ENCODE measurements around the gene GCSAM. TPM values are rescaled to one million over a fixed set of nuclear protein-coding genes. Genes with fewer than 3 reads are reported as not detected.

GCSAM gene
- total and polyA plus RNA-seq, 2 donors (not counting 3 experiments of a cell fraction or from before 2014, with no cell fraction given) = not detected

GRCh38 chr3:112074616-112075497 lies 58.2 kb downstream of the GCSAM start:
- Histone ChIP-seq H3K4me1 (ENCODE audit: control insufficient read depth, extremely low read depth, insufficient read depth, low read length) (peaks cover 17% of the 10 kb centered on the region), H3K9ac (replicated peaks; ENCODE audit: extremely low read depth, insufficient read depth, low read length) (peak overlapping the region; percentile 40), H3K27me3 (ENCODE audit: control insufficient read depth in 2 of 2, insufficient read depth in 2 of 2, low read length in 2 of 2) (no peaks in the 10 kb centered on the region), H3K9me1 (replicated peaks; ENCODE audit: control insufficient read depth, extremely low read depth, insufficient read depth, low read length) (no peaks in the 10 kb centered on the region), H2AFZ (ENCODE audit: low read depth, low read length) (peak overlapping the region; percentile 21), H3K4me3 (replicated peaks in 1 of 3; ENCODE audit: insufficient read depth in 1 of 3, low read depth in 1 of 3, low read length in 3 of 3) (no peak overlapping the region), H3K9me3 (replicated peaks; ENCODE audit: control insufficient read depth, insufficient read depth, low read length) (no peaks in the 10 kb centered on the region), H3K36me3 (ENCODE audit: control insufficient read depth in 2 of 2, extremely low read depth in 1 of 2, insufficient read depth in 2 of 2, low read length in 2 of 2) (no peaks in the 10 kb centered on the region), H3K79me2 (ENCODE audit: control insufficient read depth, insufficient read depth, low read length) (no peaks in the 10 kb centered on the region), H4K20me1 (replicated peaks; ENCODE audit: control insufficient read depth, extremely low read depth, insufficient read depth, low read length) (no peaks in the 10 kb centered on the region), H3K27ac (ENCODE audit: insufficient read depth, low read depth, low read length) (peak overlapping the region; percentile 68), H3K4me2 (ENCODE audit: insufficient read depth, low read length) (peak overlapping the region; percentile 21)
- FAIRE-seq (peak; percentile 91), DNase-seq (ENCODE audit: low read depth, low spot score) (peak; percentile 91)
- TSS peak; percentile 87 for BruUV-seq (replicated peaks)
- POLR2A ChIA-PET = no interaction called here
- TF ChIP-seq POLR2AphosphoS5 (IDR thresholded peaks at IDR 0.05; ENCODE audit: insufficient read depth, low read depth, low read length) = peak; percentile 45
- TF ChIP-seq JUN (IDR thresholded peaks at IDR 0.05; ENCODE audit: borderline replicate concordance, insufficient read depth, insufficient read length, low read depth) = peak; percentile 59
- peak; percentile 81 for TF ChIP-seq FOS (IDR thresholded peaks at IDR 0.05; ENCODE audit: borderline replicate concordance, insufficient read depth, low read length)
- no peak for TF ChIP-seq MAX (IDR thresholded peaks at IDR 0.05; ENCODE audit: insufficient read depth, insufficient read length)
- no peak for TF ChIP-seq CTCF (IDR thresholded peaks at IDR 0.05; ENCODE audit: extremely low read depth in 1 of 2, insufficient read depth in 1 of 2, low read depth in 1 of 2, low read length in 2 of 2)
- peak; percentile 94 for TF ChIP-seq GATA2 (IDR thresholded peaks at IDR 0.05; ENCODE audit: insufficient read depth, insufficient read length, low read depth, low read length)
- peak; percentile 17 for TF ChIP-seq POLR2A (IDR thresholded peaks at IDR 0.05; ENCODE audit: low read depth, low read length)
- CTCF ChIA-PET = no interaction called here
- intact Hi-C loops (cut with micrococcal nuclease) (loop anchor here (1.0 kb wide), 1 partner anchor 22 kb away; no protein-coding TSS in a partner anchor), dilution Hi-C loops (cut with MboI; ENCODE audit: extremely low pct_ligation_motif_present, low sequenced_read_pairs) (no loop called here)

Measured in endothelial cell of umbilical vein (primary cell).